NCI-H524 treated with DMSO at 0.1 percent for 48 hours (cell line): ENCODE results near the gene GRM8.

ENCODE experiments used
- DNase-seq: peaks from one replicate; lab custom pipeline; 2025; lab: John Stamatoyannopoulos, UW

Gene GRM8

GRCh38 chr7:126511046-126511445 lies 741.7 kb downstream of the GRM8 start:
- DNase-seq, result no peak

GRCh38 chr7:126501617-126502016 lies 751.1 kb downstream of the GRM8 start:
- peak; percentile 22 for DNase-seq

GRCh38 chr7:126499481-126499880 lies 753.3 kb downstream of the GRM8 start:
- no peak for DNase-seq

- no peak for DNase-seq
Observed at GRCh38 chr7:126495733-126496132, 757.0 kb downstream of the GRM8 start.

- DNase-seq, result no peak
Observed at GRCh38 chr7:126495001-126495400, 757.7 kb downstream of the GRM8 start.

GRCh38 chr7:126493801-126494200 lies 758.9 kb downstream of the GRM8 start:
- DNase-seq, result no peak

GRCh38 chr7:126489874-126490273 lies 762.9 kb downstream of the GRM8 start:
- DNase-seq, result peak; percentile 36

- DNase-seq, result no peak
Observed at GRCh38 chr7:126487728-126488442, 764.9 kb downstream of the GRM8 start.

- no peak for DNase-seq
Observed at GRCh38 chr7:126486806-126487205, 765.9 kb downstream of the GRM8 start.

- no peak for DNase-seq
Observed at GRCh38 chr7:126485791-126486190, 767.0 kb downstream of the GRM8 start.

GRCh38 chr7:126483972-126484371 lies 768.8 kb downstream of the GRM8 start:
- DNase-seq, result peak; percentile 96

- DNase-seq, result no peak
Observed at GRCh38 chr7:126472825-126473224, 779.9 kb downstream of the GRM8 start.

- no peak for DNase-seq
Observed at GRCh38 chr7:126462405-126462804, 790.3 kb downstream of the GRM8 start.

- no peak for DNase-seq
Observed at GRCh38 chr7:126460664-126461063, 792.1 kb downstream of the GRM8 start.

GRCh38 chr7:126453104-126453503 lies 799.6 kb downstream of the GRM8 start:
- no peak for DNase-seq

GRCh38 chr7:126450269-126450671 lies 802.5 kb downstream of the GRM8 start:
- no peak for DNase-seq

GRCh38 chr7:126449611-126450268 lies 803.0 kb downstream of the GRM8 start:
- DNase-seq, result no peak

- DNase-seq, result no peak
Observed at GRCh38 chr7:126447984-126448383, 804.8 kb downstream of the GRM8 start.

GRCh38 chr7:126445991-126446390 lies 806.8 kb downstream of the GRM8 start:
- DNase-seq, result no peak

- DNase-seq, result no peak
Observed at GRCh38 chr7:126443951-126444350, 808.8 kb downstream of the GRM8 start.

- peak; percentile 27 for DNase-seq
Observed at GRCh38 chr7:126442908-126443307, 809.8 kb downstream of the GRM8 start.

- no peak for DNase-seq
Observed at GRCh38 chr7:126441745-126442144, 811.0 kb downstream of the GRM8 start.

GRCh38 chr7:126440542-126440941 lies 812.2 kb downstream of the GRM8 start:
- no peak for DNase-seq
